Measurements from ENCODE around the gene NPIPA1. TPM values are rescaled to one million over a fixed set of nuclear protein-coding genes. Genes with fewer than 3 reads are reported as not detected.
"Not testable (repeated sequence)": the region's sequence is repeated elsewhere in the genome, so short reads cannot be mapped to it uniquely, and the experiment has no call there.

Gene NPIPA1
- 100 to 1,000 TPM in 5 of 7 donors, 10 to 100 TPM in 2; 38.6 to 165 (median 142) TPM for total RNA-seq
- polyA plus RNA-seq: 100 to 1,000 TPM; 104 to 120 TPM
- long read RNA-seq, donor 1, partial matches to known transcripts: 17 of 35 reads
- long read RNA-seq, donor 1, other reads (novel, unspliced or antisense): 18 of 35 reads
- long read RNA-seq, donor 2, partial matches to known transcripts: 5 of 6 reads
- long read RNA-seq, donor 2, other reads (novel, unspliced or antisense): 0 of 6 reads
- long read RNA-seq, donor 3, partial matches to known transcripts: 0 of 3 reads
- long read RNA-seq, donor 3, other reads (novel, unspliced or antisense): 3 of 3 reads

GRCh38 chr16:14937143-14937542 lies at the start of gene NPIPA1:
Gene NPIPA1, plus strand, starts transcription at chr16:14937443. Its CDS starts 0 bp downstream, at chr16:14937443.
- DNase-seq; H3K27me3 ChIP-seq; H3K36me3 ChIP-seq; H3K9me3 ChIP-seq; H3K4me3 ChIP-seq; H3K27ac ChIP-seq; intact Hi-C loops (cut with DNase I); H3K4me1 ChIP-seq (ENCODE audit: insufficient read depth): not testable (repeated sequence)
- no CpG with 5 or more reads among the region's 4 CpGs for WGBS, 3 donors

GRCh38 chr16:14892111-14892510 lies 45.1 kb upstream of the NPIPA1 start:
- intact Hi-C loops (cut with DNase I); DNase-seq: not testable (repeated sequence)
- WGBS, 3 donors: 82 to 89% (median 88%) methylated on average over 4 to 5 of the region's 6 CpGs

DNA sequence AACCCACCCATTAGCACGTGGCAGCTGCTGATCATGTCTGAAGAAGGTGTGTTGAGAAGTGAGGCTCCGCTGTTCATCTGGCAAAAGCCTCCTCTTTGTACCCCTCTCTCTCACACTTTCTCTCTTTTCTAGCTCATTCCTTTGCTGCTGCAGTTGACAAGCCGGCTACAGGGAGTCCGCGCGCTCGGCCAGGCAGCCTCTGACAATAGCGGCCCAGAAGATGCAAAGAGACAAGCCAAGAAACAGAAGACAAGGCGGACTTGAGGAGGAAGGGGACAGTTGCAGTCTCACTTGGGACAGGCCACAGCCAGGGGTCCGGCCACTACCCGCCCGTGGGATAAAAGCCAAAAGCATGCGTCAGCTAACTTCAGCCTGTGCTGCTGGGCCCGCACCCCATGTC lies 41.9 kb upstream of the NPIPA1 start:
- WGBS, 3 donors: 84 to 85% (median 84%) methylated on average over 10 to 12 of the region's 14 CpGs
- H3K27ac ChIP-seq; intact Hi-C loops (cut with DNase I); H3K27me3 ChIP-seq; H3K9me3 ChIP-seq; H3K4me1 ChIP-seq (ENCODE audit: insufficient read depth); DNase-seq; H3K4me3 ChIP-seq; H3K36me3 ChIP-seq: not testable (repeated sequence)

More at GRCh38 chr16:14892111-14892510, 45.1 kb upstream of the NPIPA1 start:
- H3K27ac ChIP-seq; H3K4me3 ChIP-seq; H3K36me3 ChIP-seq; H3K9me3 ChIP-seq; H3K27me3 ChIP-seq; H3K4me1 ChIP-seq (ENCODE audit: insufficient read depth): not testable (repeated sequence)

DNA sequence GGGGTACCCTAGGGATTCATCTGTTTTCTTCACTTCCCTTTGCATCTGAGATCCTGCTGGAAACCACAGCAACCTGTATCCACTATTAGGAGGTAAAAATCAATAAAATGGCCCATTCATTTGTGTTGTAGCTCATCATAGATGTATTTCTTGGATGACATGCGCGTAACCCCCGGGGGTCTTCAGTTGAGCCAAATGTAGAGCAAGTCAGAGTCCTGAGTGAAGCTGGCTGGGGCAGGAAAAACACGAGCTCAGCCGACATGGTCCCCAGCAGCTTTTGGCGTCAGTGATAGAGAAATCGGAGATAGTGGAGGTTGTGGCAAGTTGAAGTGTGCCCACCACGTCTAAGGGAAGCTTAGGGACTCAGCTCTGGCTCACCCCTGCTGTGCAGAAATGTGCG lies 41.2 kb upstream of the NPIPA1 start:
- intact Hi-C loops (cut with DNase I): not testable (repeated sequence)
- 84 to 87% (median 86%) methylated on average over 6 to 8 of the region's 9 CpGs for WGBS, 3 donors

GRCh38 chr16:14897006-14897664 lies 40.1 kb upstream of the NPIPA1 start:
- H3K27me3 ChIP-seq; H3K4me3 ChIP-seq; H3K4me1 ChIP-seq (ENCODE audit: insufficient read depth); H3K27ac ChIP-seq; intact Hi-C loops (cut with DNase I); DNase-seq; H3K36me3 ChIP-seq; H3K9me3 ChIP-seq: not testable (repeated sequence)
- WGBS, 3 donors: 50 to 75% (median 66%) methylated on average over 2 to 4 of the region's 12 CpGs

More for the DNA sequence above, 41.2 kb upstream of the NPIPA1 start:
- H3K9me3 ChIP-seq; H3K27me3 ChIP-seq; H3K27ac ChIP-seq; H3K36me3 ChIP-seq; H3K4me1 ChIP-seq (ENCODE audit: insufficient read depth); DNase-seq; H3K4me3 ChIP-seq: not testable (repeated sequence)

DNA sequence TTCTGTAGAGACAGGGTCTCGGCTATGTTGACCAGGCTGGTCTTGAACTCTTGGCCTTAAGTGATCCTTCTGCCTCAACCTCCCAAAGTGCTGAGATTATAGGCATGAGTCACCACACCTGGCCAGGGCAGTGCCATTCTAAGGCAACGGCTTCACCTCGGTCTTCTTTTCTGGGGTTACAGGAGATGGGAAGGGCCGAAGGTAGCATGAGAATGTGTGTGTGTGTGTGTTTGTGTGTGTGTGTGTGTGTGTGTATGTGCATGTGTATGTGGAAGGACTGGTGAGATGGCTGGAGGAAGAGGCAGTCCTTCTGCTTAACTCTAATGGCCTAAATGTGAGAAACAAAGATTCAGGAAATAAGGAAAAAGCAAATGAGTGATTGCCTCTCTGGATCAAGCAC lies 39.1 kb upstream of the NPIPA1 start:
- H3K27ac ChIP-seq; H3K4me1 ChIP-seq (ENCODE audit: insufficient read depth); H3K36me3 ChIP-seq; H3K4me3 ChIP-seq; H3K9me3 ChIP-seq; H3K27me3 ChIP-seq; intact Hi-C loops (cut with DNase I); DNase-seq: not testable (repeated sequence)
- WGBS, 3 donors: 94 to 97% (median 95%) methylated on average over 4 of the region's 4 CpGs

- H3K36me3 ChIP-seq; H3K9me3 ChIP-seq; intact Hi-C loops (cut with DNase I); H3K27ac ChIP-seq; DNase-seq; H3K27me3 ChIP-seq; H3K4me3 ChIP-seq; H3K4me1 ChIP-seq (ENCODE audit: insufficient read depth): not testable (repeated sequence)
- WGBS, 3 donors: 67 to 70% (median 67%) methylated on average over 5 to 7 of the region's 8 CpGs
Observed at GRCh38 chr16:14903191-14903957, 33.9 kb upstream of the NPIPA1 start.

- H3K9me3 ChIP-seq; DNase-seq; H3K4me1 ChIP-seq (ENCODE audit: insufficient read depth); H3K36me3 ChIP-seq; H3K4me3 ChIP-seq; H3K27ac ChIP-seq; intact Hi-C loops (cut with DNase I); H3K27me3 ChIP-seq: not testable (repeated sequence)
- WGBS, 3 donors: no CpG with 5 or more reads among the region's 4 CpGs
Observed at GRCh38 chr16:14909744-14910143, 27.5 kb upstream of the NPIPA1 start.

- WGBS, 3 donors: no CpG with 5 or more reads among the region's 85 CpGs
- intact Hi-C loops (cut with DNase I); H3K27me3 ChIP-seq: not testable (repeated sequence)
Observed at GRCh38 chr16:14910833-14911629, 26.2 kb upstream of the NPIPA1 start.

GRCh38 chr16:14911954-14912353 lies 25.3 kb upstream of the NPIPA1 start:
- Histone ChIP-seq H3K27ac (peak overlapping the region in 1 of 2 donors; percentile 49), H3K4me3 (peak overlapping the region; percentile 63)
- H3K36me3 ChIP-seq; H3K27me3 ChIP-seq; H3K4me1 ChIP-seq (ENCODE audit: insufficient read depth); intact Hi-C loops (cut with DNase I); H3K9me3 ChIP-seq: not testable (repeated sequence)
- WGBS, 3 donors: 1 to 4% (median 3%) methylated on average over 6 to 20 of the region's 33 CpGs
- DNase-seq: peak; percentile 60 to 89 (median 73)

More at GRCh38 chr16:14910833-14911629, 26.2 kb upstream of the NPIPA1 start:
- DNase-seq; H3K4me3 ChIP-seq; H3K9me3 ChIP-seq; H3K36me3 ChIP-seq; H3K4me1 ChIP-seq (ENCODE audit: insufficient read depth); H3K27ac ChIP-seq: not testable (repeated sequence)

- H3K27me3 ChIP-seq; intact Hi-C loops (cut with DNase I); H3K9me3 ChIP-seq; H3K4me3 ChIP-seq; DNase-seq; H3K36me3 ChIP-seq; H3K27ac ChIP-seq; H3K4me1 ChIP-seq (ENCODE audit: insufficient read depth): not testable (repeated sequence)
- WGBS, 3 donors: 31% methylated on average over 2 of the region's 11 CpGs; no CpG with 5 or more reads in 2 of the 3 donors
Observed at GRCh38 chr16:14912588-14912987, 24.7 kb upstream of the NPIPA1 start.

Data from ovary (tissue), 10 donors.